HG03469 (cell line): Measurements from ENCODE around the gene ASIC2.

ENCODE experiments used
- ATAC-seq: cut with Tn5 transposase; IDR thresholded peaks from one replicate; pipeline ENCODE4 v1.9.1; 2021; ENCODE audit warnings: mild to moderate bottlenecking, moderate library complexity, moderate number of reproducible peaks; ENCODE audit not compliant: unreplicated experiment

ASIC2 gene

DNA sequence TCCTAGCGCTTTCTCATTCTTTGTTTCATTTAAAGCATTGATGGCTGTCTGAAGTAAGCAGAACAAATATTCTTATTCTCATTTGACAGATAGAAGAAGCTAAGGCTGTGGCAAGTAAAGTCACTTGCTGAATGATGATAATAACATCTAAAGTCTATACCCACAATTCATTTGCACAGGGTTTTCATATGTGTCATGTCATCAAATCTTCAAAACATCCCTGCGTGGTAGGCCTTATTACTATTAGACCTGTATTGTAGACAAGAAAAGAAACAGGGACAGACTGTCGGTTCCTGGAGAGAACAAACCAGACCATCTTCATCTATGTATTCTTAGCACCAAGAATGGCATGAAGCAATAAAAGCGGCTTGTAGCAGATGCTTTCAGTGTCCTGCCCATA, 85.9 kb downstream of the ASIC2 start:
- ATAC-seq, result no peak

DNA sequence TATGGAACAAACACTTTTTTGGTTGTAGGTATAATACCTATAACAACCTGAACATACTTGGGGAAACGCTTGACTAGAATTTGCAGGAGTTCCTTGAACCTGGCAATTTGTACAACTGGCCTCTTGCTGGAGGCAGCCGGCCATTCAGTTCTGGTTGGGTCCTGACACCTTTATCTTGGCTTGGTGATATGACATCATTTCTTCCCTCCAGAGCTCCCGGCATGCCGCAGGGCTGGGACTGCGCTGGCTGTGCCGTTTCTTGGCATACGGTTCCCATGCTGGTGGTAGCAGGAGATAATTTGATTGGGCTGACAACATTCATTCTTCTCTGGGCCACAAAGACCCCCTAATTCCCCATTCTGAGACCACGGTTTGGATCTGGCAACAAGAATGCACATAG, 87.5 kb downstream of the ASIC2 start:
- no peak for ATAC-seq

DNA sequence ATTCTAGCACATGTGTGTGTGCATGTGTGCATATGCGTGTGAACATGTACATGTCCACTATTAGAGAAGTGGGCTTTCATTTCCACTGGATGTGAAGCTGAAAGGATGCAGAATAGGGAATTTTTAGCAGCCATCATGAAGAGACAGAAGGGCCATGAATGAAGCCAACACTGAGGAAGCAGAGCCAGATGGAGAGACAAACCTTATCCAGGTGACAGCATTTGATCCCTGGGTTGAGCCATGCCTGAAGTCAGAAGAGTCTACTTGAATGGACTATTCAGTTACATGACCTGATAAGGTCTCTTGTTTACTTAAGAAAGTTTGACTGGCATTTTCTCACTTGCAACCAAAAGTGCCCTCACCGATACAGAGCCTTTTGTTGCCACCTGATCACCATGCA, 88.4 kb downstream of the ASIC2 start:
- no peak for ATAC-seq

GRCh38 chr17:33204156-33204555, 88.9 kb downstream of the ASIC2 start:
- ATAC-seq, result no peak

DNA sequence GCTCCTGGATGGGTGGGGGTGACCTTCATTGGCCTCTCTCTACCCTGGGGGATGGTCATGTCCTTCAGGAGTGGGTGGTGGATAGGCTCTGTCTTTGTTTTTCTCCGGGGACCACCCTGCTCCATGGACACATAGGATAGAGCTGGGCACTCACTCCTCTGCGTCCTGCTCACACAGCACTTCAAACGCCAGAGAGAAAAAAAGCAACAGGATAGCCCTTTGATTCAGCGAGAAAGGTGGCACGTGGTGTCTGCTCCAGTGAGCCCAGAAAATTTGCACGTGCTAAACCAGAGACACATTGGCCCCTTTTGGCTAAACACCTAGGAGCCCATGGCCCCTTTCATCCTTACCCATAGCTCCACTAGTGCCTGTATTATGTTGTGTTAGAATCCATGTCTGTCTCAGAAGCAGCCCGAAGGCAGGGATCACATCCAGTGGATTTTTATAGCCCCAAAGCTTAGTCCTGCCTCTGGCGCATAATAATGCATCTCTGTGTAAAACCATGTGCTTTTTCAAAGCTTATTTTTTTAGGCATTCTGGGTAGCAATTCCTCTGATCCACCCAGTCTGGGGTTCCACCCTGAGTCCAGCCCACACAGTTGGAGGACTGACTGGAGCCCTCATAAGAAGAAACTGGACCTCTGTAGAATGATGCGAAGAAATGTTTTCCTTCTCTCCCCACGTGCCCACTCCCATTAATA, 90.1 kb downstream of the ASIC2 start:
- no peak for ATAC-seq

- no peak for ATAC-seq
These were observed 91.1 kb downstream of the ASIC2 start for GRCh38 chr17:33202021-33202420.

- ATAC-seq, result no peak
These were observed 91.8 kb downstream of the ASIC2 start for GRCh38 chr17:33201283-33201682.

- no peak for ATAC-seq
These were observed 92.5 kb downstream of the ASIC2 start for GRCh38 chr17:33200587-33200986.

DNA sequence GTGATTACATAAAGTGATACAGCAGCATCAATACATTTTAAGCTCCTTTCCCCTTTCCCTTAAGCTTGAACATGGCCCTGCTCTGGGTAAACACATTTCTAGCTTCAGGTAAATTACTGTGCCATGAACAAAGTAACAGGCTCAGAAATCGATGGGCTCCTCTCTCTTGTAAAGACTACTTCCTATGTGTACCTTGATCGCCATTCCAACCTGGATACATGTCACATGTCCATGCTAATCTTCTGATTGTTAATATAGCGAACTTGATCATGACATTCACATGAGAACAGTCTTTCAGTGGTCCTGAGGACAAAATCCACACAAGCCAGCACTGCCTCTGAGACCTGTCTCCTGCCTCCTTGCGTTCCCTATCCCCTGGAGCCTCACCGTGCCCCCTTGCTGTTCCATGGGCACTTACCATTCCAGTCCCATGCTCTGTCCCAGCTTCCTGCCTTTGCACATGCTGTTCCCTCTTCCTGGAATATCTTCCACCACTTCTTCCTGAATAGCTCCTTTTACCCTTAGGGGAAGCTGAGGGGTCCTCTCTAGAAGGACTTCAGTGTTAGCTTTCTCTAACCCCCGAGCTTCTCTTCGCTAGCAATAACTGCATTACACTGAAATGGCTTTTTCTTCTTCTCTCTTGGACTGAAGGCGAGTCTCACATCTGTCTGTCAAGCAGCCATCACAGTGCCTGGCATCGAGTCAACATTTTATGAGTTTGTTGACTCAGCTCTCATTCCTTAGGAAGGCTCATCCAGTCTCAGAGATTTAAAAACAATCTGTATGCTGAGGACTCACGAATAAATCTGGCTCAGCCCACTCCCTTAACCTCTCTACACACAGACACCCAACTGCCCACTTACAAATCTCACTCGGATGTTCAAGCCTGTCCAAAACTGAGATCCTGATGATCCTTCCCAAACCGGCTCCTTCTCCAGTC, 93.3 kb downstream of the ASIC2 start:
- ATAC-seq, result no peak

GRCh38 chr17:33198954-33199353, 94.1 kb downstream of the ASIC2 start:
- ATAC-seq, result no peak

DNA sequence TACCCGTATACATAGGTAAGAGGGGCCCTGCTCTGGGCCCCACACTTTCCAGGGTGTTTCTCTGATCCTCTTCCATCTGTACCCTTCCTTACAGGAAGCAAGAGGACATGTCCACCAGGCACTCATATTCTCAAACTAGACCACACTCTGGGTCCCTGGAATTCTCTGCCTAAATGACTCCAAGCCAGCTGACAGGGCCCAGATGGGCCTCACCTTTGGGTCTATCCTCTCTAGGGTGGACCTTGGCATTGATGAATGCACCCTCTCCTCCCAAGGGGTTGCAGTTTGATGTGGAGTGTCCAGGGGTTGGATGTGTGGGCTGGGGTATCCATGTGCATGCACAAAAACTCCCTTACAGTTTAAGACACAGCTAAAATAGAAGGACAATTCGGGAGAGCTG, 95.8 kb downstream of the ASIC2 start:
- no peak for ATAC-seq

DNA sequence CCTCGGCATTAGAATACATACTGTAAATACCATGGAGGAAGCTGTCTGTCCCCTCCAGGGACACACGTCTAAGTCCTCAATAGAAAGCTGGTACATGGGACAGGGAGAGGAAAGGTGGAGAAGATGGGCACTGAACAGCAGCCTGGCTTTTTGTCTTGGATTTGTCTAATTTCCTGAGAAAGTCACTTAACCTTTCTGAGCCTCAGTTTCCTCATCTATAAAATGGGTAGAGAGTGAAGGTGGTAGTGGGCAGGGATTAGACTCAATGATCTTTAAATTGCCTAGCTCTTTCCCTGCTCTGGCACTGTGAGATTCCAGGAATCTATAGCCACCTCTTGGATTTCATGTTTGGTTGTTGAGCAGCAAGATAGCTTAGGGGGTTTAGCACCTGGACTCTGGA, 96.2 kb downstream of the ASIC2 start:
- ATAC-seq, result no peak

DNA sequence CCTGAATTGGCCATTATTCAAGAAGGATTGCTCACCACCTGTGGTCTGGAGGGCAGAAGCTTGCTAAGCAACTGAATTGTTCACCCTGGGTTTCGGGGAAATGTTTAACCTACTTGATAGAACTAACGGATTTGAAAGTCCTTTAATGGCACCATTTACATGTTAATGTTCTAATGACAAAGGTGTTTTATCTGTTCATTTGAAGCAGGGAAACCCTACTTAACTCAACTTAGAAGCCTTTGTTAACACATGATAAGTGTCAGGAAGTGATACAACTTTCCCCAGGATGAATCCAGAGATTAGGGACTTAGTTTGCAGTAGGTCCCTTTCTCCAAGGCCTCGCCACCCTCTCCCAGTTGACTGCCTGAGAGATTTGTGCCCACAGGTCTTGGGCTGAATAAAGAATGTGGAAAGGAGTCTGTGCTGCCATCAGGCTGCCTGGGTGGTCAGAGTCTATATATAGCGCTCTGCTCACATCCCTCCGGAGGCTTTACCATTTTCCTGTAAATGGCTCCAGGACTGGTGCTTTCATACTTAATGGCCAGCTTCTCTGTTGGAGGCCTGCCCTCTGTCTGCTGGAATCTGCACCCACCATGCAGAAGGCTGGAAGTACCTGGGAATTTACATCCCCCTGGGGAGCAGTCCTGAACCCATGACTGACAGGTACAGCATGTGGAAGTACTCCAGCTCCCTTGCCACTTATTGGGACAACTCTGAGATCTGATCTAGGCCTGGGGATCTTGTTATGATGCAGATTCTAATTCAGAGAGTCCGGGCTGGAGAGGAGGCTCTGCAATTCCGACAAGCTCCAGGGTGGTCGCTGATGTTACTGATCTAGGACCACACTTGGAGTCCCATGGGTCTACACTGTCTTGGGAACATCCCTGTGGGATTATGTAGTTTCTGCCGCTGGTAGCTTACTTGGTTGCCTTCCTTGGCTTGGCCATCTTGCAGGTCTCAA, 99.9 kb downstream of the ASIC2 start:
- no peak for ATAC-seq

- ATAC-seq, result no peak
These were observed 109.5 kb downstream of the ASIC2 start for GRCh38 chr17:33183487-33184026.

- ATAC-seq, result no peak
These were observed 113.9 kb downstream of the ASIC2 start for GRCh38 chr17:33179151-33179550.

GRCh38 chr17:33178681-33179080, 114.4 kb downstream of the ASIC2 start:
- ATAC-seq, result no peak

DNA sequence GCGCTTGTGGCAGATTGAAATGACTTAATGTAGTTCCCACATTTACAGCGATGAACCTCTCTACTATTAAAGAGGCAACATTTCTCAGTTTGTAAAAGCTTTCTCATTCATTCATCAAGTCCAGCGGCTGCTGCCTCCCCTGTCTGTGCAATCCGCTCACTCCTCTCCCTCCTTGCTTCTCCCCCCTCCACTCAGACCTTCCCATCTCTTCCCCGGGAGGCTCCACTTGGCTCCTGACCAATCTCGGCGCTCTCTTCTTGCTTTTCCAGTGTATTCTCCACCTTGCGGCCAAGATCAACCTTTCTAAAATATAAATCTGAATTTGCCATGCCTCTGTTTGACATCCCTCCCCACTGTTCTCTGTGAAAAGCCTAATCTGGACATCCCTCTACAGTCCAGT, 117.5 kb downstream of the ASIC2 start:
- no peak for ATAC-seq

DNA sequence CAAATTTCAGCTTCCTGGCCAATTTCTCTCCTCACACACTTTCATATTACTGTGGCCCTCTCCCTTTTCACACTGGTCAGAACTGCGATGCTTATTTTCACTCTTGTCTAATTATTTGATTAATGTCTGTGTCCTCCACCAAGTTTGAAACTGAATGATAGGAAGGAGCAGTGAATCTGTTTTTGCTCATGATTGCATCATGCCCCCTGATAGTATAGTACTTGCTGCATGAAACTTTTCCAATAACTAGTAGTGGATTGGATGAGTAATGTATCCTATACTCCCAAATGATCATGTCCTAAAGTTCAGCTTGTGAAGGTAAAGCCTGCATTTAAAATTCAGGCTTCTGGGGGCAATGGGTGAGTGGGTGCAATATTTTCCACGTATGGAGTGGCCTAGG, 121.2 kb downstream of the ASIC2 start:
- no peak for ATAC-seq

DNA sequence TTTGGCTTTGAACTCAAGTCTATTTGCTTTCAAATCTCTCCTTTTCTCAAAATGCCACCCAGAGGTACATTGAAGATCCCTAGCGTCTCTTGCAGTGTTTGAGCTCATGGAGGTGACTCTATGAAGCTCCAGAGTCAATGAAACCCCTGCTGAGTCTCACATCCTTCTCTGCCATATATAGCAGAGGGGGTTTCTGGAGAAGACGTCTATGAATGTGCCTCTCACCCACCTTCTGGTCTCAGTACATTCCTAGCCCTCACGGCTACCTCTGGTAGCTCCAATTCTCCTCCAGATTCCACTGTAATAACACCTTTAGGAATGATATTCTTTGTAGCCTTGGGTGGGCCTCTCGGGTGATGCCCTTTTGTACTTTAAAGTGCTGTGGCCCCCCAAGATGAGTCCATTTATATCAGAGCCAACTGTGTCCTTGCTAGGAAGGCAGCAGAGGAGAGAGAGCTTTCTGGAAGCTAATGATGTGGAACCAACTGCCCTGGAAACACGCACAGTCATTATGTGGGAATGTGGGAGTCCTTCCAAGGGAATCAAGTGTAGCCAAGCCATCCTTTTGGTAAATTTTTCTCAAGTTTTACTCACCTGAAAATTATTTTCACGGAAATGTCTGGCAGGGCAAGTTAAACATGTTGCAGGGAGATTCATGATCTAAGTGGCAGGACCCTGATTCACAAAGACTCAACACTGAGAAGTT, 123.4 kb downstream of the ASIC2 start:
- ATAC-seq, result no peak

DNA sequence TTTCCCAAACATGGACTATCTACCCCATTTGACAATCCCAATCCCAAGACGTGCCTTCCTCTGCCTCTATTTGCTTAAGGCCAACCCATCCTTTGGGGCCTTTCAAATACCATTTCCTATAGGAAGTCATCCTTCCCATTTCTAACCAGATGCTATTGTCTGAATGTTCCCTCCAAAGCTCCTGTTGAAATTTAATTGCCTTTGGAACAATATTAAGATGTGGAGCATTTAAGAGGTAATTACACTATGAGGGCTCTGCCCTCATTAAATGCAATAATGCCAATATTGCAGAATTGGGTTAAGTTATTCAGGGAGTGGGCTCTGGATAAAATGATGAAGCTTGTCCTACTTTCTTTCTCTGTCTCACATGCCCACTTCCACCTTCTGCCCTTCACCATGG, 125.4 kb downstream of the ASIC2 start:
- ATAC-seq, result no peak
